EL (cell line): ENCODE measurements around the gene TREML1.
"Not testable (repeated sequence)": the region's sequence is repeated elsewhere in the genome, so short reads cannot be mapped to it uniquely, and the experiment has no call there.

Experiments used
- DNase-seq: peaks from one replicate; pipeline ENCODE4 v3.0.0-alpha.2; 2016

TREML1 gene

GRCh38 chr6:41135062-41135832 lies 18.9 kb downstream of the TREML1 start:
- DNase-seq, result no peak

GRCh38 chr6:41132254-41132653 lies 21.9 kb downstream of the TREML1 start:
- DNase-seq, result no peak

- no peak for DNase-seq
These were observed 28.9 kb downstream of the TREML1 start for GRCh38 chr6:41125282-41125681.

GRCh38 chr6:41122918-41123317 lies 31.2 kb downstream of the TREML1 start:
- no peak for DNase-seq

DNA sequence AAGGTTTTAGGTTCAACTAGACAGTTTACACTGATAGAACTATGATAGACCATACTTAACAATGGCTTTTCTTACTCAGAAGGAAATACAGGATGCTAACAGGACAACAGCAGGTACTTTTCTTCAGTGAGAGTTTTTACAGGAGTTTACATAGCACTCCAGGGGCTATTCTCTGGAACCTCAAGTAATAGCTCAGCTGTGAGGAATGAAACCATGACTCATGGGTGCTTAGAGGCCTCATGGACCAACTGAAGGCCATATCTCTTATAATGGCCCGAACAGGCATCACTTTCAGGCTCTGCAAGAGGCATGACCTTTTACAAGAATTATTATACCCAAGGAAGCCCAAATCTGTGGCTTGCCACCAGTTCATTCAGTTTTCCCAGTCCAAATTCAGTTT lies 31.8 kb downstream of the TREML1 start:
- peak; percentile 21 for DNase-seq

DNA sequence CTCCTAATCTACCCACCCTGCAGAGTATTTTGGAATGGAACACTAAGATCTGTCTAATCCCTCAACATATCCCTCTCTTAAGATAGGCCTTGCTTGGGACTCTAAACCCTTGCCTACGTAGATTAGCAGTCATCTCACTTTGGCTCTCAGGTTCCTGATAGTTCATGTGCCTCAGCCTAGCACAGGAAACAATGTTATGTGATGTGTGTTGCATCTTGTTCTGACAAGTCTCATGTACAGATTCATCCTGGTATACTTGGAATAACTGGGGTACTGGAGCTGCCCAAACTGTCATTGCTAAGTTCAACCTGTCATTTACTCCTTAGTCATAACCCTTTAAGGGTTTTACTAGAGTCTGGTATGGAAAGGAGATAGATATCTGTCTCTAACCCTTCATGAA lies 34.1 kb downstream of the TREML1 start:
- no peak for DNase-seq

DNA sequence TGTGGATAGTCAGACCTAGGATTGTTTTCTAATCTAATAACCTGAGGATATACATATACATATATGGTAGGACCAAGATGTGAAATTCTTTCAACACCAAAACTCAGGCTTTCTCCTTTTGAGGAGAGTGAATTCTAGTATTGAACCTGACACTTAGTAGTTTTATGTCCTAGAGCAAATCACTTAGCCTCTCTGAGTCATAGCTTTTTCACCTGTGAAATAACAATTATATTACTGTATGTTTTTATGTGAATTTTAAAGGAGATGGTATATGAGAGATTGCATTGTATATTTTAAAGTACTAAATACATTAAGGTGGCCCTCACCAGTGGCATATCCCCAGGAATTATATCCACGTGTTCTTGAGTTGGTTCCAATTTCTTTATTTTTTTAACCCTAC lies 34.6 kb downstream of the TREML1 start:
- no peak for DNase-seq

- DNase-seq, result not testable (repeated sequence)
These were observed 39.1 kb downstream of the TREML1 start for GRCh38 chr6:41115027-41115426.

- DNase-seq, result no peak
These were observed 43.1 kb downstream of the TREML1 start for GRCh38 chr6:41111017-41111416.

DNA sequence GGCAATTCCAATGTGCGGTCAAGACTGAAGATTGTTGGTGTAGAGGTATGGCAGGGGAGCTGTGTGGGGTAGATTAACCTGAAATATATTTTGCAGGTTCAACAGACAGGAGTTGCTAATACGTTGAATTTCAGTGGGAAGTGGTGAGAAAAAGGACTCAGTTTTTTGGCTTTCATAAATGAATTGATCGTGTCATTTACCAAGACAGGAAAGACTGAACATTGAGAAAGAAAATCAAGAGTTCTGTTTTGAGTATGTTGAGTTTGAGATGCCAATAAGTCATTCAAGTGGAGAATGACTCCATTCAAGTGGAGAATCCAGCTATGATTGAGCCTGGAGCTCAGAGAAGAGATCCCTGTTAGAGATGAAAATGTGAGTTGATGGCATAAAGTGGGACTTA lies 50.3 kb downstream of the TREML1 start:
- no peak for DNase-seq

DNA sequence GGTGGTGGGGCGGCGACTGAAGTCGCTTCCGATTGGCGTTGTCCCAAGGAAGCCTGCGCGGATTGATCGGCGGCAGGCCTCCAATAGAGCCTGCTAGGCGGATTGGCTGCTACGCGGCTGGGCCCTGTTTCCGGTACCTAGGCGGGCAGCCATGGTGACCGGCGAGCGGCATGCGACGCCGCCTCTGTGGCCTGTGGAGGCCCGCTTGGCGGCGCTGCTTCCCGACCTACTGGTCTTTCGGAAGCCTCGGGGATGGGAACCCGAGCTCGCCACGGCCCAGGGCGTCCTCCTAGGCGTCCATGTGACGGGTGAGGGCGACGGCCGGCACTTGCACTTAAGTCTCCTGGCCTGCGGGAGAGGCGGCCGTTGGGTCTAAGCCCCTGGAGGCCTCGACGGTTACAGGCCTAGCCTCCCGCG lies 53.3 kb downstream of the TREML1 start:
- DNase-seq, result no peak
